Measurements from ENCODE around the gene GCNA.

DNA sequence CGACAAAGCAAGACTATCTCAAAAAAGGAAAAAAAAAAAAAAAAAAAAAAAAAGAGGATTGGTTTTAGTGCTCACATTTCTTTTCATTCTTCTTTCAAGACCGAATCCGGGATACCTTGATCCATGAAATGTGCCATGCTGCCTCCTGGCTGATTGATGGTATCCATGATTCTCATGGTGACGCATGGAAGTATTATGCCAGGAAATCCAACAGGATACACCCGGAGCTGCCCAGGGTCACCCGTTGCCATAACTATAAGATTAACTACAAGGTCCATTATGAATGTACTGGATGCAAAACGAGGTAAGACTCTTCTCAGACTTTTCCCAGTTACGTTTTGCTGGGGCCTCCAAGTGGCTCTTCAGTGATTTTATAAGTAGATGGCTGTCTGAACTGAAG lies 34.0 kb downstream of the GCNA start:
- TF ChIP-seq FOXM1 (IDR thresholded peaks at IDR 0.05; ENCODE audit: low read depth) (no peak), GABPA (IDR thresholded peaks at IDR 0.05; ENCODE audit: low read depth) (no peak), EP300 (IDR thresholded peaks at IDR 0.05; ENCODE audit: borderline replicate concordance in 1 of 2, low read depth in 1 of 2, low read length in 1 of 2) (no peak), RXRA (IDR thresholded peaks at IDR 0.05; ENCODE audit: borderline replicate concordance, low read depth) (no peak), POLR2AphosphoS5 (IDR thresholded peaks at IDR 0.05; ENCODE audit: low read depth, low read length) (no peak), FOXJ3 (CRISPR knock-in tag; IDR thresholded peaks at IDR 0.05) (no peak)
- TF ChIP-seq, protein P1, sequence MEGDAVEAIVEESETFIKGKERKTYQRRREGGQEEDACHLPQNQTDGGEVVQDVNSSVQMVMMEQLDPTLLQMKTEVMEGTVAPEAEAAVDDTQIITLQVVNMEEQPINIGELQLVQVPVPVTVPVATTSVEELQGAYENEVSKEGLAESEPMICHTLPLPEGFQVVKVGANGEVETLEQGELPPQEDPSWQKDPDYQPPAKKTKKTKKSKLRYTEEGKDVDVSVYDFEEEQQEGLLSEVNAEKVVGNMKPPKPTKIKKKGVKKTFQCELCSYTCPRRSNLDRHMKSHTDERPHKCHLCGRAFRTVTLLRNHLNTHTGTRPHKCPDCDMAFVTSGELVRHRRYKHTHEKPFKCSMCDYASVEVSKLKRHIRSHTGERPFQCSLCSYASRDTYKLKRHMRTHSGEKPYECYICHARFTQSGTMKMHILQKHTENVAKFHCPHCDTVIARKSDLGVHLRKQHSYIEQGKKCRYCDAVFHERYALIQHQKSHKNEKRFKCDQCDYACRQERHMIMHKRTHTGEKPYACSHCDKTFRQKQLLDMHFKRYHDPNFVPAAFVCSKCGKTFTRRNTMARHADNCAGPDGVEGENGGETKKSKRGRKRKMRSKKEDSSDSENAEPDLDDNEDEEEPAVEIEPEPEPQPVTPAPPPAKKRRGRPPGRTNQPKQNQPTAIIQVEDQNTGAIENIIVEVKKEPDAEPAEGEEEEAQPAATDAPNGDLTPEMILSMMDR (IDR thresholded peaks at IDR 0.05), result no peak
- TF ChIP-seq, protein P2, sequence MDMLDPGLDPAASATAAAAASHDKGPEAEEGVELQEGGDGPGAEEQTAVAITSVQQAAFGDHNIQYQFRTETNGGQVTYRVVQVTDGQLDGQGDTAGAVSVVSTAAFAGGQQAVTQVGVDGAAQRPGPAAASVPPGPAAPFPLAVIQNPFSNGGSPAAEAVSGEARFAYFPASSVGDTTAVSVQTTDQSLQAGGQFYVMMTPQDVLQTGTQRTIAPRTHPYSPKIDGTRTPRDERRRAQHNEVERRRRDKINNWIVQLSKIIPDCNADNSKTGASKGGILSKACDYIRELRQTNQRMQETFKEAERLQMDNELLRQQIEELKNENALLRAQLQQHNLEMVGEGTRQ (IDR thresholded peaks at IDR 0.05; ENCODE audit: borderline replicate concordance, low read depth, low read length), result no peak
- TF ChIP-seq, protein P3, sequence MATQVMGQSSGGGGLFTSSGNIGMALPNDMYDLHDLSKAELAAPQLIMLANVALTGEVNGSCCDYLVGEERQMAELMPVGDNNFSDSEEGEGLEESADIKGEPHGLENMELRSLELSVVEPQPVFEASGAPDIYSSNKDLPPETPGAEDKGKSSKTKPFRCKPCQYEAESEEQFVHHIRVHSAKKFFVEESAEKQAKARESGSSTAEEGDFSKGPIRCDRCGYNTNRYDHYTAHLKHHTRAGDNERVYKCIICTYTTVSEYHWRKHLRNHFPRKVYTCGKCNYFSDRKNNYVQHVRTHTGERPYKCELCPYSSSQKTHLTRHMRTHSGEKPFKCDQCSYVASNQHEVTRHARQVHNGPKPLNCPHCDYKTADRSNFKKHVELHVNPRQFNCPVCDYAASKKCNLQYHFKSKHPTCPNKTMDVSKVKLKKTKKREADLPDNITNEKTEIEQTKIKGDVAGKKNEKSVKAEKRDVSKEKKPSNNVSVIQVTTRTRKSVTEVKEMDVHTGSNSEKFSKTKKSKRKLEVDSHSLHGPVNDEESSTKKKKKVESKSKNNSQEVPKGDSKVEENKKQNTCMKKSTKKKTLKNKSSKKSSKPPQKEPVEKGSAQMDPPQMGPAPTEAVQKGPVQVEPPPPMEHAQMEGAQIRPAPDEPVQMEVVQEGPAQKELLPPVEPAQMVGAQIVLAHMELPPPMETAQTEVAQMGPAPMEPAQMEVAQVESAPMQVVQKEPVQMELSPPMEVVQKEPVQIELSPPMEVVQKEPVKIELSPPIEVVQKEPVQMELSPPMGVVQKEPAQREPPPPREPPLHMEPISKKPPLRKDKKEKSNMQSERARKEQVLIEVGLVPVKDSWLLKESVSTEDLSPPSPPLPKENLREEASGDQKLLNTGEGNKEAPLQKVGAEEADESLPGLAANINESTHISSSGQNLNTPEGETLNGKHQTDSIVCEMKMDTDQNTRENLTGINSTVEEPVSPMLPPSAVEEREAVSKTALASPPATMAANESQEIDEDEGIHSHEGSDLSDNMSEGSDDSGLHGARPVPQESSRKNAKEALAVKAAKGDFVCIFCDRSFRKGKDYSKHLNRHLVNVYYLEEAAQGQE (IDR thresholded peaks at IDR 0.05; ENCODE audit: low read depth, low read length), result no peak
